Cardiac muscle cell (in vitro differentiated cells and primary cell): ENCODE data around the gene RPGR. TPM values are rescaled to one million over a fixed set of nuclear protein-coding genes. Genes with fewer than 3 reads are reported as not detected.
A peak's percentile ranks its signal among the peaks of the same experiment; 100 is the strongest.

Source experiments
- DNase-seq, 2 donors: peaks; one replicate each; pipeline versions ENCODE4 v3.0.0 to v3.0.0-alpha.2; 2010 to 2017; ENCODE audit warnings: low read depth in 1 of 2, low spot score in 1 of 2
- H3K27ac ChIP-seq: fragments of 200-600 bp; sonication (generic); 2 replicates; pipeline ENCODE4 v1.5.1; 2016
- H3K27me3 ChIP-seq: fragments of 200-600 bp; sonication (generic); 2 replicates; pipeline ENCODE4 v1.6.0; 2016; ENCODE audit warnings: control low read depth
- H3K36me3 ChIP-seq: fragments of 200-600 bp; sonication (generic); 2 replicates; pipeline ENCODE4 v1.5.1; 2016; ENCODE audit warnings: control low read depth
- H3K4me1 ChIP-seq: fragments of 200-600 bp; sonication (generic); 2 replicates; pipeline ENCODE4 v1.8.1; 2017; ENCODE audit warnings: low read depth, mild to moderate bottlenecking, mixed run types
- H3K4me3 ChIP-seq: fragments of 200-600 bp; sonication (generic); 2 replicates; pipeline ENCODE4 v1.5.1; 2016; ENCODE audit warnings: mild to moderate bottlenecking
- H3K9me3 ChIP-seq: fragments of 200-600 bp; sonication (generic); 2 replicates; pipeline ENCODE4 v1.5.1; 2017; ENCODE audit warnings: low read depth, mild to moderate bottlenecking, control low read depth
- CTCF ChIP-seq: IDR thresholded peaks from 2 replicates; pipeline ENCODE4 v1.5.1; 2012; ENCODE audit warnings: low read depth, mild to moderate bottlenecking, low read length
- polyA plus RNA-seq: library from polyadenylated mRNA; unstranded; fragments of >200 nt; fragmentation: Nextera tagmentation; extraction: Ambion mirVana; gene quantifications from 2 replicates; pipeline ENCODE4 v1.2.1, GENCODE V29; 2016
- total RNA-seq: library from RNA; depleted of rRNA; stranded (reverse); fragments of >200 nt; gene quantifications from 2 replicates; pipeline ENCODE4 v1.2.3, GENCODE V29; 2016

RPGR gene
- total and polyA plus RNA-seq, 2 experiments from 2014 or later: 6.3 to 6.5 TPM

- Histone ChIP-seq H3K4me3 (no peak overlapping the region), H3K9me3 (no peaks in the 10 kb centered on the region), H3K4me1 (no peaks in the 10 kb centered on the region), H3K27me3 (no peaks in the 10 kb centered on the region), H3K27ac (no peak overlapping the region), H3K36me3 (no peaks in the 10 kb centered on the region)
- DNase-seq: no peak
- no peak for TF ChIP-seq CTCF
Measured at GRCh38 chrX:38285649-38286048, 41.7 kb downstream of the RPGR start.

- Histone ChIP-seq H3K9me3 (no peaks in the 10 kb centered on the region), H3K27me3 (no peaks in the 10 kb centered on the region), H3K27ac (no peak overlapping the region), H3K4me1 (no peaks in the 10 kb centered on the region), H3K36me3 (no peaks in the 10 kb centered on the region), H3K4me3 (no peak overlapping the region)
- DNase-seq: peak; percentile 14 to 48
- TF ChIP-seq CTCF: peak; percentile 71
Measured at GRCh38 chrX:38282049-38282448, 45.3 kb downstream of the RPGR start.

GRCh38 chrX:38279188-38279587, 48.1 kb downstream of the RPGR start:
- Histone ChIP-seq H3K4me3 (no peak overlapping the region), H3K9me3 (no peaks in the 10 kb centered on the region), H3K36me3 (no peaks in the 10 kb centered on the region), H3K27me3 (no peaks in the 10 kb centered on the region), H3K4me1 (no peaks in the 10 kb centered on the region), H3K27ac (no peak overlapping the region)
- TF ChIP-seq CTCF: no peak
- DNase-seq: no peak

- Histone ChIP-seq H3K27me3 (no peaks in the 10 kb centered on the region), H3K36me3 (no peaks in the 10 kb centered on the region), H3K9me3 (no peaks in the 10 kb centered on the region), H3K27ac (no peak overlapping the region), H3K4me1 (no peaks in the 10 kb centered on the region), H3K4me3 (no peak overlapping the region)
- no peak for TF ChIP-seq CTCF
- DNase-seq: no peak
Measured at GRCh38 chrX:38278682-38279081, 48.6 kb downstream of the RPGR start.

- no peaks in the 10 kb centered on the region for H3K27me3 ChIP-seq
- DNase-seq: no peak
- no peaks in the 10 kb centered on the region for H3K9me3 ChIP-seq
- no peak for TF ChIP-seq CTCF
- no peak overlapping the region for H3K27ac ChIP-seq
- no peaks in the 10 kb centered on the region for H3K36me3 ChIP-seq
- no peaks in the 10 kb centered on the region for H3K4me1 ChIP-seq
- no peak overlapping the region for H3K4me3 ChIP-seq
Measured at GRCh38 chrX:38277802-38278201, 49.5 kb downstream of the RPGR start.

- H3K36me3 ChIP-seq: no peaks in the 10 kb centered on the region
- no peak overlapping the region for H3K4me3 ChIP-seq
- DNase-seq: no peak
- H3K27me3 ChIP-seq: no peaks in the 10 kb centered on the region
- H3K9me3 ChIP-seq: no peaks in the 10 kb centered on the region
- no peak for TF ChIP-seq CTCF
- H3K27ac ChIP-seq: no peak overlapping the region
- H3K4me1 ChIP-seq: no peaks in the 10 kb centered on the region
Measured at GRCh38 chrX:38277136-38277535, 50.2 kb downstream of the RPGR start.
